Stimulated activated CD4-positive, alpha-beta T cell treated with anti-CD3 and anti-CD28 coated beads, Interleukin-15, amount 100 ng/mL, for 1 hour (primary cell): Measurements from ENCODE around the gene GTPBP6.
A peak's percentile ranks its signal among the peaks of the same experiment; 100 is the strongest.

Source experiments
- DNase-seq, 2 donors: peaks; one replicate each; pipeline ENCODE4 v3.0.0-alpha.2; 2020; ENCODE audit warnings: low read depth in 1 of 2, low spot score in 1 of 2

Gene GTPBP6, protein sequence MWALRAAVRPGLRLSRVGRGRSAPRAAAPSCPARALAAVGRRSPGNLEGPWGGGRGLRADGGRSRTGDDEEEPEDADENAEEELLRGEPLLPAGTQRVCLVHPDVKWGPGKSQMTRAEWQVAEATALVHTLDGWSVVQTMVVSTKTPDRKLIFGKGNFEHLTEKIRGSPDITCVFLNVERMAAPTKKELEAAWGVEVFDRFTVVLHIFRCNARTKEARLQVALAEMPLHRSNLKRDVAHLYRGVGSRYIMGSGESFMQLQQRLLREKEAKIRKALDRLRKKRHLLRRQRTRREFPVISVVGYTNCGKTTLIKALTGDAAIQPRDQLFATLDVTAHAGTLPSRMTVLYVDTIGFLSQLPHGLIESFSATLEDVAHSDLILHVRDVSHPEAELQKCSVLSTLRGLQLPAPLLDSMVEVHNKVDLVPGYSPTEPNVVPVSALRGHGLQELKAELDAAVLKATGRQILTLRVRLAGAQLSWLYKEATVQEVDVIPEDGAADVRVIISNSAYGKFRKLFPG

DNA sequence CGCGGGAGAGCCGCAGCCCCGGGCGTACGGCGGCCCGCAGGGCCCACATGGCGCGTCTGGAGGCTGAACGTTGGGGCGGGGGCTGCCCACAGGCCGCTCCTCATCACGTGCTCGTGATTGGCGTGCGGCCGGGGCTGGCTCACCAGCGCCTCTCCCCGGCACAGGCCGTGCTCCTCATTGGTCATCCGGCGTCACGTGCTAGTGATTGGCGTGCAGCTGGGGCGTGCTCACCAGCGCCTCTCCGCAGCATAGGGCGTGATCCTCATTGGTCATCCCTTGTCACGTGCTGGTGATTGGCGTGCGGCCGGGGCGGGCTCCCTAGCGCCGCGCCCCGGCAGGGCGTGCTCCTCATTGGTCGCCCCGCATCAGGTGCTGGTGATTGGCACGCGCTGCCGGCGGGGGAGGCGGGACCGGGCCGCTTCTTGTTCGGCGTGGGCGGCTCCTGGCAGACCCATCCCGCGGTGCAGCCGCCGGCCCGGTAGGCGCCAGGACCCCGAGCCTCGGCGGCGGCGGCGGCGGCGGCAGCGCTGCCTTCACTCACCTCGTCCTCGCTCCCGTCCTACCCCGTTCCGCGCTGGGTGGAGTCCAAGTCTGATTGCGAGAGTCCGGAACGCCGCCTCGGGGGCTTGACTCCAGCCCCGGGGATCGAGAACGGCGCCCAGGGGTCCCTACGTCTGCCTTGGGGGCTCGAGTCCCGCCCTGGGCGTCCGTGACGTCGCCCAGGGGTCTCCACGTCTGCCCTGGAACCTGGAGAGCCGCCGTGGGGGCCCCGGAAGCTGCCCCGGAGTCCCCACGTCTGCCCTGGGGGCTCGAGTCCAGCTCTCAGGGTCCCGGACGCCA lies at the start of gene GTPBP6:
Gene GTPBP6, minus strand, starts transcription at position 58 of the 840 bp plus-strand sequence. Its CDS starts 9 bp downstream, at position 49.
- DNase-seq = peak; percentile 95 to 98

GRCh38 chrX:367866-368265 lies 49.3 kb upstream of the GTPBP6 start:
- no peak for DNase-seq

- DNase-seq = no peak
Measured at GRCh38 chrX:367349-367748, 48.8 kb upstream of the GTPBP6 start.

GRCh38 chrX:363621-364375 lies 45.2 kb upstream of the GTPBP6 start:
- DNase-seq = no peak

GRCh38 chrX:362937-363620 lies 44.5 kb upstream of the GTPBP6 start:
- DNase-seq = no peak

GRCh38 chrX:362351-362750 lies 43.8 kb upstream of the GTPBP6 start:
- DNase-seq = no peak

- no peak for DNase-seq
Measured at GRCh38 chrX:361231-362145, 42.9 kb upstream of the GTPBP6 start.

- DNase-seq = no peak
Measured at GRCh38 chrX:360496-361150, 42.0 kb upstream of the GTPBP6 start.

DNA sequence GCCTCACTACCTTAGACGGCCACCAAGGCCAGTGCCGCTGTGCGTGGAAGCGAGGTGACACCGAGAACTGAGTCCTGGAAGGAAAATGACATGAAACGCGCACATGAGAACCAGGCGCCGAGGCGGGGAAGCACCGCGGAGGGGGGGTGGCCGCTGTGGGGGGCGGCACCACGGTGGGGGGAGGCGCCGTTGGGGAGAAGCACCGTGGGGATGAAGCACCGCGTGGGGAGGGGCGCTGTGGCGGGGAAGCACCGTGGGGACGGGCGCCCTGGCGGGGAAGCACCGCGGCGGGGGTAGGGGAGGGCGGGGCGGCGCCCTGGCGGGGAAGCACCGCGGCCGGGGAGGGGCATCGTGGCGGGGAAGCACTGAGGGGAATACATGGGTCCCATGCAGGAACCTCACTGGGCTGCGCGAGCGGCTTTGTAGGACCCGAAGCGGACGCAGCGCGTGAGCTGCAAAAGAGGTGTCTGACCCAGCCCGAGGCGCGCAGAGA lies 40.1 kb upstream of the GTPBP6 start:
- DNase-seq = no peak

DNA sequence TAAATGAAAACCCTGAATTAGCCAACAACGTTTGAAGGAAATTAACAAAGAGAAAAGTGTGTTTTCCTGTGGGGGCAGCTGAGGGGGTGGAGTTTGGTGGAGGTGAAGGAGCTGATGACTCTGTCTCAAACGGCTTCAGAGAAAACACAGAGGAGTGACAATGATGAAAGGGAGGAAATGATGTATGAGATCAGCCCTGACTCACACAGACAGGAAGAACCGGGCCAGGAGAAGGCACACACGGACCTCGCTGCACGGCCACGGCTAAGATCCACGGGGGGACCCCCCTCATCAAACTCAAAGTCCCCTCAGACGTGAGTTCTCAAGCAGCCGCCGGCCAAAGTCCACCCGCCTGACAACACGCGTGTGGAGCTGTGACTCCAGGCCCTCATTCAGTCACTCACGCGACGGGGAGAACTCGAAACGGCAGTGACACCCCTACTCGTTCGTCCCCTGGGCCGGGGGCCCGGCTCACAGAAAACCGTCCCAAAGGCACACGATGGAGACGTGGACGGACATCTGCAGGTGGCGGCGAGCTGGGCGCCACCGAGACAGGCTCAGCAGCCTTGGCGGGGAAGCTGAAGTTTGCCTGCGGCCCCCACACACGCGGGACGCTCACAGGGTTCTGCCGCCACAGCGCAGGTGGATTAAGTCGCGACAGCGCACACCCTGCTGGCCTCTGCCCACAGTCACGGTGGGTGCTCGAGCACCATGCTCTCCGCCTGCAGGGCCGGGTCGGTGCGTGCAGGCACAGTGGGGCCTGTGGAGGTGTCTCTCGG lies 39.3 kb upstream of the GTPBP6 start:
- DNase-seq = peak in 1 of 2 donors; percentile 20

GRCh38 chrX:357035-357692 lies 38.6 kb upstream of the GTPBP6 start:
- DNase-seq = no peak

- no peak for DNase-seq
Measured at GRCh38 chrX:356385-357034, 37.9 kb upstream of the GTPBP6 start.

GRCh38 chrX:355329-356050 lies 36.9 kb upstream of the GTPBP6 start:
- no peak for DNase-seq

- no peak for DNase-seq
Measured at GRCh38 chrX:353566-354535, 35.3 kb upstream of the GTPBP6 start.

GRCh38 chrX:352582-353314 lies 34.2 kb upstream of the GTPBP6 start:
- no peak for DNase-seq
